ENCODE measurements around the gene FBXO28.

DNA sequence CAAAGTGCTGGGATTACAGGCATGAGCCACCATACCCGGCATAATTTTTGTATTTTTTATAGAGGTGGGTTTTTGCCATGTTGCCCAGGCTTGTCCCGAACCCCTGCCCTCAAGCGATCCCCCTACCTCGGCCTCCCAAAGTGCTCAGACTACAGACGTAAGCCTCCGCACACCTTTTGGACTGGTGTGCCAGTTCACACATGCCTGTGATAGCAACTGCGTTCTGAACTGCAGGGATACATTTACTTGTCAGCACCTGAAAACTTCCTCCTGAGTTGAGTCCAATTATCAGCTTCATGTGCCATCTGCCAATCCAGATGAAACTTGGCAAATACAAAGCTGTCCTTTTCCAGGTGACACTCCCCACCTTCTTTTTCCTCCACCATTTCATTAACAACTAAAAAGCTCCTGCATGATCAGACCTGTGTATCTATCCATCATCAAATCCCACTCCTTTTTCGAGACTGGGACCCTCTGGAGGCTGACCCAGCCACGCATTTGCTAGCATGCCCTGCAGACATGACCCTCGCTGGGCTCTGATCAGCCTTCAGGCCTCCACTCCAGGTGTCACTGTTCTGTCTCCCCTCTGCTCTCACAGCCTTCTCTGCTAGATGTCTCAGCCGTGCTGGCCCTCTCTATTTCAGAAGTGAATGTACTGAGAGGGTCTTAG lies 67.0 kb downstream of the FBXO28 start:
- TF ChIP-seq, protein P1, sequence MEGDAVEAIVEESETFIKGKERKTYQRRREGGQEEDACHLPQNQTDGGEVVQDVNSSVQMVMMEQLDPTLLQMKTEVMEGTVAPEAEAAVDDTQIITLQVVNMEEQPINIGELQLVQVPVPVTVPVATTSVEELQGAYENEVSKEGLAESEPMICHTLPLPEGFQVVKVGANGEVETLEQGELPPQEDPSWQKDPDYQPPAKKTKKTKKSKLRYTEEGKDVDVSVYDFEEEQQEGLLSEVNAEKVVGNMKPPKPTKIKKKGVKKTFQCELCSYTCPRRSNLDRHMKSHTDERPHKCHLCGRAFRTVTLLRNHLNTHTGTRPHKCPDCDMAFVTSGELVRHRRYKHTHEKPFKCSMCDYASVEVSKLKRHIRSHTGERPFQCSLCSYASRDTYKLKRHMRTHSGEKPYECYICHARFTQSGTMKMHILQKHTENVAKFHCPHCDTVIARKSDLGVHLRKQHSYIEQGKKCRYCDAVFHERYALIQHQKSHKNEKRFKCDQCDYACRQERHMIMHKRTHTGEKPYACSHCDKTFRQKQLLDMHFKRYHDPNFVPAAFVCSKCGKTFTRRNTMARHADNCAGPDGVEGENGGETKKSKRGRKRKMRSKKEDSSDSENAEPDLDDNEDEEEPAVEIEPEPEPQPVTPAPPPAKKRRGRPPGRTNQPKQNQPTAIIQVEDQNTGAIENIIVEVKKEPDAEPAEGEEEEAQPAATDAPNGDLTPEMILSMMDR (conservative IDR thresholded peaks at IDR 0.05; ENCODE audit: low read depth, low read length) = no peak
- no peak for TF ChIP-seq EZH2 (IDR thresholded peaks at IDR 0.05; ENCODE audit: low read length, unreplicated experiment)
